NCI-H69 (cell line): ENCODE measurements around the gene KHDRBS1.
A peak's percentile ranks its signal among the peaks of the same experiment; 100 is the strongest.
"Not testable (repeated sequence)": the region's sequence is repeated elsewhere in the genome, so short reads cannot be mapped to it uniquely, and the experiment has no call there.

Source experiments
- DNase-seq: peaks from one replicate; lab custom pipeline; 2025; lab: John Stamatoyannopoulos, UW

Gene KHDRBS1

GRCh38 chr1:32013386-32014198 is at the start of gene KHDRBS1:
KHDRBS1 (plus strand) TSS chr1:32013868; CDS start chr1:32013996, 128 bp downstream.
- peak; percentile 98 for DNase-seq

GRCh38 chr1:31970873-31971272 is 42.8 kb upstream of the KHDRBS1 start:
- DNase-seq, result no peak

GRCh38 chr1:31976401-31976800 is 37.3 kb upstream of the KHDRBS1 start:
- DNase-seq, result no peak

GRCh38 chr1:31977385-31978131 is 36.1 kb upstream of the KHDRBS1 start:
- DNase-seq, result peak; percentile 62

- no peak for DNase-seq
Observed at GRCh38 chr1:31978843-31979400, 34.7 kb upstream of the KHDRBS1 start.

- no peak for DNase-seq
Observed at GRCh38 chr1:31980835-31981455, 32.7 kb upstream of the KHDRBS1 start.

- no peak for DNase-seq
Observed at GRCh38 chr1:31981456-31981839, 32.2 kb upstream of the KHDRBS1 start.

GRCh38 chr1:31981972-31982371 is 31.7 kb upstream of the KHDRBS1 start:
- DNase-seq, result peak; percentile 90

- DNase-seq, result peak; percentile 20
Observed at GRCh38 chr1:31984419-31985347, 29.0 kb upstream of the KHDRBS1 start.

GRCh38 chr1:31985430-31985829 is 28.2 kb upstream of the KHDRBS1 start:
- DNase-seq, result peak; percentile 51

GRCh38 chr1:31987135-31987619 is 26.5 kb upstream of the KHDRBS1 start:
- peak; percentile 92 for DNase-seq

- DNase-seq, result no peak
Observed at GRCh38 chr1:31989964-31990363, 23.7 kb upstream of the KHDRBS1 start.

GRCh38 chr1:31991182-31991581 is 22.5 kb upstream of the KHDRBS1 start:
- no peak for DNase-seq

GRCh38 chr1:31995263-31995662 is 18.4 kb upstream of the KHDRBS1 start:
- no peak for DNase-seq

- not testable (repeated sequence) for DNase-seq
Observed at GRCh38 chr1:31996121-31996520, 17.5 kb upstream of the KHDRBS1 start.

- no peak for DNase-seq
Observed at GRCh38 chr1:32001863-32002262, 11.8 kb upstream of the KHDRBS1 start.

GRCh38 chr1:32002285-32002684 is 11.4 kb upstream of the KHDRBS1 start:
- not testable (repeated sequence) for DNase-seq

- DNase-seq, result no peak
Observed at GRCh38 chr1:32005522-32005921, 8.1 kb upstream of the KHDRBS1 start.

GRCh38 chr1:32007591-32007940 is 6.1 kb upstream of the KHDRBS1 start:
- no peak for DNase-seq

GRCh38 chr1:32010246-32010645 is 3.4 kb upstream of the KHDRBS1 start:
- DNase-seq, result no peak

GRCh38 chr1:32012709-32013385 is 821 bp upstream of the KHDRBS1 start:
- no peak for DNase-seq
